Measurements from ENCODE around the gene ENTPD3. TPM values are rescaled to one million over a fixed set of nuclear protein-coding genes. Genes with fewer than 3 reads are reported as not detected.

Gene ENTPD3, protein sequence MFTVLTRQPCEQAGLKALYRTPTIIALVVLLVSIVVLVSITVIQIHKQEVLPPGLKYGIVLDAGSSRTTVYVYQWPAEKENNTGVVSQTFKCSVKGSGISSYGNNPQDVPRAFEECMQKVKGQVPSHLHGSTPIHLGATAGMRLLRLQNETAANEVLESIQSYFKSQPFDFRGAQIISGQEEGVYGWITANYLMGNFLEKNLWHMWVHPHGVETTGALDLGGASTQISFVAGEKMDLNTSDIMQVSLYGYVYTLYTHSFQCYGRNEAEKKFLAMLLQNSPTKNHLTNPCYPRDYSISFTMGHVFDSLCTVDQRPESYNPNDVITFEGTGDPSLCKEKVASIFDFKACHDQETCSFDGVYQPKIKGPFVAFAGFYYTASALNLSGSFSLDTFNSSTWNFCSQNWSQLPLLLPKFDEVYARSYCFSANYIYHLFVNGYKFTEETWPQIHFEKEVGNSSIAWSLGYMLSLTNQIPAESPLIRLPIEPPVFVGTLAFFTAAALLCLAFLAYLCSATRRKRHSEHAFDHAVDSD
- not detected for total RNA-seq

DNA sequence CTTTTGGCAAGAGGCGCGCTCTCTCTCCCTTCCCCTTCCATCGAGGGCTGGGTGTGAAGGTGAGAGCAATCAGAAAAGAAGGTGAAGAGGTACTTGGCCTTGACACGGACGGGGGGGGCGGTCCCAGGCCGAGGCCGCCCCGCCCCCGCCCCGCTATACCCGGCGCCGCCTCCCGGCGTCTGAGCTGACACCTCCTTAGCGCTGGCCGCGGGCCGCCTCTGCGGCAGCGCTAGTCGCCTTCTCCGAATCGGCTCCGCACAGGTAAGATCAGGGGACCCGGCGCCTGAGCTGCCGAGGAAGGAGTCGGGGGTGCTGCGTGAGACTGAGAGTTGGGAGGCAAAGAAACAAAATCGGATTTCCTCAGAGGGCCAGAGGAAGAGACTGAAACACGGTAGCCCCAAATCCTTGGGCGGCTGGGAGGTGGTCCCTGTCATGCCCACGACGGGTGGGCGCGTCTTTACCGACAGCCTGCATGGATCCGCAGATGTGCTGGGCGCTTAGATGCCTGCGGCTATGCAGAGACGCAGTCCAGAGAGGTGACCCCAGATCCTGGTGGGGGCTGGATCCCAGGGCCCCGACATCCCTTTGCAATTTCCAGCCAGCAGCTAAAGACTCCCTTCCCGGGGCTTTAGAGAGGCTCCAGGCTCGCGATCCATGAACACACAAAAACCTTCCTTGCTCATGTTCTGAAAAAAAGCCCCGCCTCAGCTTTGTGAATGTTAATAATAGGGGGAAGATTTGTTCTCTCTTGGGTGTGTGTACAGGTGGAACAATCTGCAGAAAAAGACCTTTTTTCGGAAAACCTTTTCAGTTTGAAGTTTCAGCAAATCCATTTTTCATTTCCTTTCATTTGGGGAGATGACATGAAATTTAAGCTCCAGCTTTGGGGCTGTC lies at the start of gene ENTPD3:
Gene ENTPD3, plus strand, starts transcription at position 184 of the 894 bp plus-strand sequence. CDS start 874 bp downstream, outside the sequence.
- DNase-seq, result peak; percentile 41
- no peaks in the 10 kb centered on the region for H3K9me3 Mint-ChIP-seq
- H3K27me3 Mint-ChIP-seq, result peaks cover 26% of the 10 kb centered on the region
- peak within 1 kb of the TSS; percentile 71 for H3K4me3 Mint-ChIP-seq
- H3K27ac Mint-ChIP-seq, result no peak within 1 kb of the TSS
- H3K4me1 Mint-ChIP-seq, result peaks cover 6% of the 10 kb centered on the region
- no peaks in the 10 kb centered on the region for H3K36me3 Mint-ChIP-seq

DNA sequence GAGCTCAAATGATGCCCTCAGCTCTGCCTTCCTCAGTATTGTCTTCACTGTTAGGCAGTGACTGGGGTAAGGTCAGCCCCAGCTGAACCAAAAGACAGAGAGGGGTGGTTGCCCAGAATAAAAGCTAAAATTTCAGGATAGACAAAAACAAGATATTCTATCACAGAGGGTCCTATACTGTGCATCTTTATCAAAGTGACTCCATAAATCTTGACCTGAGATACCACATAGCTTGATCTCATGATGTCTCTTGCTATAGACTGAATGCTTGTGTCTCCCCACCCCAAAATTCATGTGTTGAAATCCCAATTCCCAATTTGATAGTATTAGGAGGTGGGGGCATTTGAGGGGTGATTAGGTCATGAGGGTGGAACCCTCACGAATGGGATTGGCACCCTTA lies 47.1 kb upstream of the ENTPD3 start:
- no peak overlapping the region for H3K4me3 Mint-ChIP-seq
- DNase-seq, result no peak
- H3K36me3 Mint-ChIP-seq, result no peaks in the 10 kb centered on the region
- H3K4me1 Mint-ChIP-seq, result peaks cover 2% of the 10 kb centered on the region
- H3K27ac Mint-ChIP-seq, result no peak overlapping the region
- H3K27me3 Mint-ChIP-seq, result no peaks in the 10 kb centered on the region
- H3K9me3 Mint-ChIP-seq, result no peaks in the 10 kb centered on the region

DNA sequence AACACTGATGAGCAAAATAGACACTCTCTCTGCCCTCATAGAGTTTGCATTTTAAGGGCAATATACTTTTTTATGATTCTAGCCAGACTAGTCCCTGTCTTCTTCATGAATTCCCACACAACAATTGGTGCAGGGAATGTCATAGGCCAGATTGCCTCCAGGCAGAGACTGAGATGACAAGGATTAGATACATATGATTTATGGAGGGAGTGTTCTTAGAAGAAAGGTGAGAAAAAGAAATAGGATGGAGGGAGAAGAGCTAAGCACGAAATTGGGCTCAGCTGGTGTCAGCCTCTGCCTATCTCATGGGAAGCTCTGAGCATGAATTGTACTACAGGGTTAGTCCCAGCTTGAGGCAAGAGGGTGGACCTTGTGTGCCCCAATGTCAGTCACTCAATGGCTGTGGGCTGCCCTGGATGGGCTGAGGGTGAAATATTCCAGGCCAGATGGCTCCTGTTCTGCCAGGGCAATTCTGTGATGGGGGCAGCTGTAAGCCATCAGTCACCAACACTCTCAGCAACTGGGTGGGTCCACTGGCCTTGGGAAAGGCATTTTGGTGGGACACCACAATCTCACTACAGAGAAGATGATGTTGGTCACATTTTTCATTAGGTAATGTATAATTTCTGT lies 46.3 kb upstream of the ENTPD3 start:
- Mint-ChIP-seq H3K4me1 (peaks cover 2% of the 10 kb centered on the region), H3K36me3 (no peaks in the 10 kb centered on the region), H3K9me3 (no peaks in the 10 kb centered on the region), H3K27me3 (no peaks in the 10 kb centered on the region), H3K4me3 (no peak overlapping the region), H3K27ac (no peak overlapping the region)
- DNase-seq, result no peak

DNA sequence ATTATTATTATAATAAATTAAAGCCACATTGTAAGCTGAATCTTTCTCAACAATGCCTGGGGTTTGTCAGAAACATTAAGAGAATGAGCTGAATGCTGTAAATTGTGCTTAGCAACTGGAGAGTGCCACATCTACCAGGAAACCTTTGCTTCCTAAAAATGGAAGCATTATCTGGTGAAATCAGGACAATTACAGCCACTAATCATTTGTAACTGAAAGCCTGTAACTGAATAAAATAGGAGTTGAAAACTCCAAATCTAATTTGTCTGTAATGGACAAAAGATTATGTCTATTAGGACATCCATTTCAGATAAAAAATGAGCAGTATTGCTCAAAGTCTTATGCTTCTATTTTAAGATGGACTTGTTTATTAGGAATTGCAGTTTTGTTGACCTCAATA lies 45.3 kb upstream of the ENTPD3 start:
- no peak overlapping the region for H3K4me3 Mint-ChIP-seq
- H3K27me3 Mint-ChIP-seq, result no peaks in the 10 kb centered on the region
- no peaks in the 10 kb centered on the region for H3K9me3 Mint-ChIP-seq
- DNase-seq, result no peak
- H3K27ac Mint-ChIP-seq, result no peak overlapping the region
- peaks cover 2% of the 10 kb centered on the region for H3K4me1 Mint-ChIP-seq
- H3K36me3 Mint-ChIP-seq, result no peaks in the 10 kb centered on the region

DNA sequence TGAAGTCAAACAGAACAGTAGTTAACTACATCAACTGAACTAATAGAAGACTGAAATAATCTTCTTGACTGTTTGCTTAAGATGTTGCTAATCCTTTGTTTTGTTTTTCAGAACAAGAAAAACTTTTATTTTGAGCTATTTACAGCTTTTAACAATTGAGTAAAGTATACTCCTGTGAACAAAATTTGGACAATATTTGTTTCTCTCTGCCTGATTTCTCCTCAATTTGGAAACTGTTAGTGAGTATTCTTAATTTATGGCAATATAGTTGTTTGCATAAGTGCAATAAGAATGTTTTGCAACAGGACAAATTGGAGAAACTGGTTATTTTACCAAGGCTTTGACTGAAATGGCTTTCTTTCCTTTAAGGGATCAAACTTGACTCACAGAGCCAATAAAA lies 36.5 kb upstream of the ENTPD3 start:
- H3K27ac Mint-ChIP-seq, result no peak overlapping the region
- no peaks in the 10 kb centered on the region for H3K27me3 Mint-ChIP-seq
- no peaks in the 10 kb centered on the region for H3K4me1 Mint-ChIP-seq
- no peak overlapping the region for H3K4me3 Mint-ChIP-seq
- H3K36me3 Mint-ChIP-seq, result peaks cover 6% of the 10 kb centered on the region
- peaks cover 9% of the 10 kb centered on the region for H3K9me3 Mint-ChIP-seq
- DNase-seq, result no peak

DNA sequence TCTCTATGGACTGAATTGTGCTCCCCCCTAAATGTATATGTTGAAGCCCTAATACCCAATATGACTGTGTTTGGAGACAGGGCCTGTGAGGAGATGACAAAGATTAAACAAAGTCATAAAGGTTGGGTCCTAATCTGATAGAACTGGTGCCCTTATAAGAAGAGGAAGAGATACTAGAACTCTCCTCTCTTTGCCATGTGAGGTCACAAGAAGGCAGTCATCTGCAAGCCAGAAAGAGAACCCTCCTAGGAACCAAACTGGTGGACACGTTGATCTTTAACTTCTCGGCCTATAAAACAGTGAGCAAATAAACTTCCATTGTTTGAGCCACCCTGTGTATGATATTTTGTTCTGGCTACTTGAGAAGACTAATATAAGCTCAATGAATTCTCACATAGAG lies 31.6 kb upstream of the ENTPD3 start:
- no peak overlapping the region for H3K4me3 Mint-ChIP-seq
- DNase-seq, result no peak
- no peak overlapping the region for H3K27ac Mint-ChIP-seq
- peaks cover 8% of the 10 kb centered on the region for H3K9me3 Mint-ChIP-seq
- H3K27me3 Mint-ChIP-seq, result no peaks in the 10 kb centered on the region
- H3K4me1 Mint-ChIP-seq, result no peaks in the 10 kb centered on the region
- H3K36me3 Mint-ChIP-seq, result peaks cover 3% of the 10 kb centered on the region

DNA sequence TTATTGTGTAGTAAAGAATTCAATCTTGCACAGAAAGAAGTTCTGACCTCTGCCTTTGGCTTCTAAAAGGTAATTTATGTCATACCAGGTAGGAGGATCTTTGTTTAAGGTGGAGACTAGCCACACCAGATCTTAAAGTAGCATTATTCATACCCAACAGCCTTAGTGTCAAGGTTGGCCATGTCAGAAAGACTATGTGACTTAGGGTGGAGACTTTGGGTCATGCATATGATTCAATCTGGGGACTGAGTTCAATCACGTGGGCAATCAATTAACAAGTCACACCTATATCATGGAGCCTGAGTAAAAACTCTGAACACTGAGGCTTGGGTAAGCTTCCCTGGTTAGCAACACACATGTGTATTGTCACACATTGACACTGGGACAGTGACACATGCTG lies 28.5 kb upstream of the ENTPD3 start:
- H3K4me3 Mint-ChIP-seq, result no peak overlapping the region
- H3K4me1 Mint-ChIP-seq, result no peaks in the 10 kb centered on the region
- peaks cover 2% of the 10 kb centered on the region for H3K9me3 Mint-ChIP-seq
- no peaks in the 10 kb centered on the region for H3K27me3 Mint-ChIP-seq
- H3K27ac Mint-ChIP-seq, result no peak overlapping the region
- H3K36me3 Mint-ChIP-seq, result no peaks in the 10 kb centered on the region
- DNase-seq, result no peak

DNA sequence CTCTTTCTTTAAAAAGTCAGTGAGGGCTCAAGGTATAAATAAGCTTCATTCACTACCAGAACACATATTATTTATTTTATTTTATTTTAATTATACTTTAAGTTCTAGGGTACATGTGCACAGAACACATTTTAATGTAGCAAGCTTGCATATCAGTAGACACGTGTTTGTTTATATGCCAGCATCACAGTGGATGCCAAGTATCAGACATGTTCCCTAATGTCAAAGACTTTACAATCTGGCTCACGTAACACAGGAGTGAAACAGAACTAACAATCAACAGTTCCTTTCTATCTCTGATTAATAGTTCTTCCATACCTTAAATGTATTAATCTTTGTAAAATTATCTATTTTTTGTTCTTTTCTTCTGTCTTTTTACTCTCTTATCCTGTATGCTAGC lies 23.3 kb upstream of the ENTPD3 start:
- Mint-ChIP-seq H3K27ac (no peak overlapping the region), H3K4me1 (no peaks in the 10 kb centered on the region), H3K36me3 (no peaks in the 10 kb centered on the region), H3K27me3 (no peaks in the 10 kb centered on the region), H3K4me3 (no peak overlapping the region), H3K9me3 (no peaks in the 10 kb centered on the region)
- DNase-seq, result no peak

DNA sequence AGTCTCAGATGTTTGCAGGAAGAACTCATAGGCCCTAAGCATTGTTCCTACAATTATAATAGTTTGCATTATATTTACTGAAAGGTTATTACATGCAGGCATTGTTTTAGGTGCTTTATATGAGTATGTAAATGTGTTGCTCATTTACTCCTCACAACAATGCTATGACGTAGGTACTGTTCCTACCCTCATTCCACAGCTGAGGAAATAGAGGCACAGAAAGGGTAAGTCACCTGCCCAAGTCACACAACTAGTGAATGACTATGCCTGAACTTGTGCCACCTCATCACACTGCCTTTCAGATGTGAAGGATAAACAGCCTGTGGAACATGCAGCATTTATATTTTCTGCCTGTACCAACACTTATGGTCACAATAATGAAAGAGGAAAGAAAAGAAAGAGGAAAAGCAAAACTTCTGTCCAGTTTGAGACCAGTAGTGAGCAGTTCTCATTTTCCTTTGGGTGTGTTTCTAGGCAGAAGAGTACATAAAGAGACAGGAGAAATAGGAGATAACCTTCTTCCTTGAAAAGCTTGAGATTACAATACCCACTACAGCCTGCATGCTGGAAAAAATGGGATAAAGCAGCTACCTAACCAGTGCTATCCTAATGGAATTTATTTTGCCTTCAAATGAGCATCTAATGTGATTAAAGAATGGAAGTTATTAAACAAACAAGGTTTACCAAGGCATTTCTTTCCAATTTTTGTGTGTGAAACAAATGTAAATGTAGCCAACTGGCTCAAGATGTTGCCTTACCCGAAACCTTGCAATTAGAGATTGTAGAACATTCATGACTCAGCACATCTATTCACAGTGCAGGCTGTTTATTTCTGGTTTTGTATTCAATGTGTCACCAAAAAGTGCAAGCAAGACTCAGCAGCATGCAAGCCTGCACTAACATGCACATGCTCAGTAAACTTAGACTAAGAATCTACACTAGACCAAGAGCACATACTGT lies 20.5 kb upstream of the ENTPD3 start:
- Mint-ChIP-seq H3K27me3 (no peaks in the 10 kb centered on the region), H3K9me3 (no peaks in the 10 kb centered on the region), H3K36me3 (no peaks in the 10 kb centered on the region), H3K4me1 (no peaks in the 10 kb centered on the region), H3K27ac (no peak overlapping the region), H3K4me3 (no peak overlapping the region)
- no peak for DNase-seq

DNA sequence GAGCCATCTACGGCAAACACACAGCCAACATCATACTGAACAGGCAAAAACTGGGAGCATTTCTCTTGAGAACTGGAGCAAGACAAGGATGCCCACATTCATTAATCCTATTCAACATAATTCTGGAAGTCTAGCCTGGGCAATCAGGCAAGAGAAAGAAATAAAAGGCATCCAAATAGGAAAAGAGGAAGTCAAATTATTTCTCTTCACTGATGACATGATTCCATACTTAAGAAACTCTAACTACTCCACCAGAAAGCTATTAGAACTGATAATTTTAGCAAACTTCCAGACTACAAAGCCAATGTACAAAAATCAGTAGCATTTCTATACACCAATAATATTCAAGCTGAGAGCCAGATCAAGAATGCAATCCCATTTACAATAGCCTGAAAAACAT lies 17.3 kb upstream of the ENTPD3 start:
- no peak overlapping the region for H3K27ac Mint-ChIP-seq
- H3K4me3 Mint-ChIP-seq, result no peak overlapping the region
- H3K27me3 Mint-ChIP-seq, result no peaks in the 10 kb centered on the region
- no peak for DNase-seq
- no peaks in the 10 kb centered on the region for H3K36me3 Mint-ChIP-seq
- no peaks in the 10 kb centered on the region for H3K4me1 Mint-ChIP-seq
- H3K9me3 Mint-ChIP-seq, result no peaks in the 10 kb centered on the region

DNA sequence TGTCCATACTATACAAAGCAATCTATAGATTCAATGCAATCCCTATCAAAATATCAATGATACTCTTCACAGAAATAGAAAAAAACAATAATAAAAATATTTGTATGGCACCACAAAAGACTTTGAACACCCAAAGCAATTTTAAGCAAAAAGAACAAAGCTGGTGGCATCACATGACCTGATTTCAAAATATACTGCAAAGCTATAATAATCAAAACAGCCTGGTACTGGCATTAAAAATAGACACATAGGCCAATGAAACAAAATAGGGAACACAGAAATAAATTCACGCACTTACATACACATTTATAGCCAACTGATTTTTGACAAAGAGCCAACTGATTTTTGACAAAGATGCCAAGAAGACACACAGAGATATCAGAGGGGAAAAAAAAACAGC lies 9.2 kb upstream of the ENTPD3 start:
- Mint-ChIP-seq H3K4me1 (peaks cover 8% of the 10 kb centered on the region), H3K36me3 (no peaks in the 10 kb centered on the region), H3K27ac (no peak overlapping the region), H3K9me3 (peaks cover 11% of the 10 kb centered on the region), H3K4me3 (no peak overlapping the region), H3K27me3 (no peaks in the 10 kb centered on the region)
- DNase-seq, result no peak

DNA sequence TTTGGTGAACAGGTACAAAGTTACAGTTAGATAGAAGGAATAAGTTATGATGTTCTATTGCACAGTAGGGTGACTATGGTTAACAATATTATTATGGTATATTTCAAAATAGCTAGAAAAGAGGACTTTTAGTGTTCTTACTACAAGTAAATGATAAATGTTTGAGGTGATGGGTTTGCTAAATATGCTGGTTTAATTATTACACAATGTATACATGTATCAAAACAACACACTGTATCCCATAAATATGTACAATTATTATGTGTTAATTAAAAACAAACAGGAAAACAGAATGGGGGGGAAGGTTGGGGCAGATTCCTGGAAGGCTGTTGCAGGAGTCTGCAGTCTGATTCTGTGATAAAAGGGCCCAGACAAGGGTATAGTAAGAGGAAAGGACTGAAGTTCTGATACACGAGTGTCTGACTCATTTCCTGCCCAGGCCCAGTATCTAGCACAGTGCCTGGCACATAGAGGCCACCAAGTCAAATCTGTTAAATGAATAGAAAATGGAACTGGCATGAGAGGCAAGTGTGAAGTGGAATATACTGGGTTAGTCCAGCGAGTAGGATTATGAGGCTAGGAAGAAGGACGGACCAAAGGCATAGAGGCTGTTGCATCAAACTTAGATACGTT lies 7.2 kb upstream of the ENTPD3 start:
- Mint-ChIP-seq H3K9me3 (peaks cover 11% of the 10 kb centered on the region), H3K36me3 (no peaks in the 10 kb centered on the region), H3K27ac (no peak overlapping the region)

DNA sequence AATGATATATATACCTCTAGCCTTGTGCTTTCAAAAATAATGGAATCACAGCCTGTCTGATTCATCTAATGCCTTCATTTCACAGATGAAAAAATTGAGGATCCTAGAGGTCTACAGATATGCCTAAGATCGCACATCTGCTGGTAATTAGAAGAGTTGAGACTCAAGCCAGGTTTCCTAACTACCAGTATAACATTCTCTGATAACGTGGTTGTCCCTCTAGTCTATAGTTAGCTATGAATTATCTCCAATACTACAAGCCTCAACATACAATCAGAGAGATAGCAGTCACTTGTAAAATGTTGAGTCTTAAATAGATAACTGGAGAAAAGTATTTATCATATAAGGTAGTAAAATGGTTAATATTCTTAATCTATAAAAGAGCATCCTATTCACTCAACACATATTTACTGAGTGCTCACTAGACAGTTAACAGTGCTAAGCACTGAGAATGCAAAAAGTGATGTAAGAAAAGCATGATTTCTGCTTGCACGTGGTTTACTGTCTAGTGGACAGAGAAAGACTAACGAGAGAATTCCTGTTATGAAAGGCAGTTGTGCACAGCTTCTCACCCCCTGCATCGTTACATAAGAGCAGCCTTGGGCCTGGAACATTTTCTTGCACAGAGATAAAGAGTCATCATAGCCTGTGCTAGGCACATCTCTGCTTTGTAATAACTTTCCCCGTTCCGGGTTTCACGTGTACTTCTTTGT lies 4.9 kb upstream of the ENTPD3 start:
- Mint-ChIP-seq H3K4me1 (peaks cover 13% of the 10 kb centered on the region), H3K36me3 (no peaks in the 10 kb centered on the region), H3K27ac (no peak overlapping the region), H3K4me3 (no peak overlapping the region), H3K9me3 (peaks cover 8% of the 10 kb centered on the region), H3K27me3 (peaks cover 8% of the 10 kb centered on the region)
- no peak for DNase-seq

More for the DNA sequence above, 7.2 kb upstream of the ENTPD3 start:
- no peak overlapping the region for H3K4me3 Mint-ChIP-seq
- no peak for DNase-seq
- no peaks in the 10 kb centered on the region for H3K27me3 Mint-ChIP-seq
- H3K4me1 Mint-ChIP-seq, result peaks cover 8% of the 10 kb centered on the region
